ENCODE measurements around the gene SGIP1. TPM values are rescaled to one million over a fixed set of nuclear protein-coding genes. Genes with fewer than 3 reads are reported as not detected.

SGIP1 gene
- total and polyA plus RNA-seq, 2 experiments from 2014 or later = 3.1 to 20.2 TPM

DNA sequence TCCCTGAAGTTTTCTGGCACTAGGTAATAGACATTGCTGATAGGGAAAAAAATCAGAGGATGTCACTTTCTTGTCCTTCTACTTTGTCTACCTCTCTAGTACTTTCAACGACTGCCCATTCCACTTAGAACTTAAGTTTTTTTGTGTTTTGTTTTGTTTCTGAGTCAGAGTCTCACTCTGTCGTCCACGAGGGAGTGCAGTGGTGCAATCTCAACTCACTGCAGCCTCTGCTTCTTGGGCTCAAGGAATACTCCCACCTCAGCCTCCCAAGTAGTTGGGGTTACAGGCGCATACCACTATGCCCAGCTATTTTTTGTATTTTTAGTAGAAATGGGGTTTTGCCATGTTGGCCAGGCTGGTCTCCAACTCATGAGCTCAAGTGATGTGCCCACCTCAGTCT, 79.2 kb downstream of the SGIP1 start:
- H3K27me3 ChIP-seq = no peaks in the 10 kb centered on the region
- DNase-seq (ENCODE audit: low spot score) = no peak
- TF ChIP-seq EZH2phosphoT487 (IDR thresholded peaks at IDR 0.05; ENCODE audit: low read depth, severe bottlenecking, unreplicated experiment) = no peak
- H3K9me2 ChIP-seq (replicated peaks; ENCODE audit: insufficient read depth) = no peaks in the 10 kb centered on the region
- H2AFZ ChIP-seq = no peak overlapping the region
- H4K20me1 ChIP-seq (ENCODE audit: insufficient read depth, poor library complexity, severe bottlenecking) = no peaks in the 10 kb centered on the region
- H3K4me1 ChIP-seq (ENCODE audit: insufficient read depth) = no peaks in the 10 kb centered on the region
- H3K79me2 ChIP-seq = no peaks in the 10 kb centered on the region
- H3K4me2 ChIP-seq = no peak overlapping the region
- no peak overlapping the region for H3K27ac ChIP-seq
- H3K36me3 ChIP-seq (replicated peaks; ENCODE audit: insufficient read depth, low read depth) = no peaks in the 10 kb centered on the region
- WGBS (ENCODE audit: low lambda C conversion rate, missing lambda C conversion rate) = 83% methylated on average over 4 of the region's 4 CpGs
- H3K9me3 ChIP-seq (ENCODE audit: low read depth) = no peaks in the 10 kb centered on the region
- H3K4me3 ChIP-seq = no peak overlapping the region

DNA sequence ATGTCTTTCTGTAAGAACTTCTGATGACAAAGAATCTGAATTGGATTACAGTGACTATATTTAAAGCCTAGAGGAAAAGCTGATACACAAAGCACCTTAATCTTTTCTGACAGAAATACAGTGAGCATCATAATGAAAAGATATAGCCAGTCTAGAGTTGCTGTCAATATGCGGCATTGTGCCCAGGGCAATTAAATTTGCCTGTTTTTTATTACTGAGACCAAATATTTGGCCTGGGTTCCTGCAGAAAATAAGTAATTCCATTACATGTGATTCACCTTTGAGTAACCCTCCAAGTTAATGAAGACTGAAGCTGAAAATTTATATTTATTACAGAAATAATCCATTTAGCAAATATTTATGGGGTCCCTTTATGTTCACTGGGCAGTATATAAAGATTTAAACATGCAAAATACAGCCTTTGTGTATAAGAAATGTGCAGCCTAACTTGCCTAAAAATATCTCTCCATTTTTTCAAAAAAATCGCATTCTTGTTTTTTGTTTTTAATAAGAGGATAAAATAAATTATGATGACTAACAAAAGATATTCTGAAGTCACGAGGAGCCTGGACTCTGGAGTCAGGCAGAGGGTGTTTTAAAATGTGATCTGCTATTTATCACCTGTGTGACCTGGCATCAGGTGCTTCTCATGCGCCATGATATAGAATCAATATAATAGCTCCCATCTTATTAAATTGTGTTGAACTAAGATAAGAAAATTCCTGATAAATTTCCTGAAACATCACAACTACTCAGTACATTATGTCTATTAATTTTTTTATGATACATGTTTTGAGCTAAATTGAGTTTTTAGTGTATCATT, 83.6 kb downstream of the SGIP1 start:
- Histone ChIP-seq H3K9me2 (replicated peaks; ENCODE audit: insufficient read depth) (no peaks in the 10 kb centered on the region), H3K27me3 (no peaks in the 10 kb centered on the region), H3K36me3 (replicated peaks; ENCODE audit: insufficient read depth, low read depth) (no peaks in the 10 kb centered on the region), H3K4me3 (no peak overlapping the region), H4K20me1 (ENCODE audit: insufficient read depth, poor library complexity, severe bottlenecking) (no peaks in the 10 kb centered on the region), H3K79me2 (no peaks in the 10 kb centered on the region), H3K9me3 (ENCODE audit: low read depth) (no peaks in the 10 kb centered on the region), H3K4me2 (no peak overlapping the region), H3K27ac (no peak overlapping the region), H2AFZ (no peak overlapping the region), H3K4me1 (ENCODE audit: insufficient read depth) (no peaks in the 10 kb centered on the region)
- TF ChIP-seq EZH2phosphoT487 (IDR thresholded peaks at IDR 0.05; ENCODE audit: low read depth, severe bottlenecking, unreplicated experiment) (no peak), EZH2 (IDR thresholded peaks at IDR 0.05; ENCODE audit: borderline replicate concordance) (no peak)
- TF ChIP-seq, protein P1, sequence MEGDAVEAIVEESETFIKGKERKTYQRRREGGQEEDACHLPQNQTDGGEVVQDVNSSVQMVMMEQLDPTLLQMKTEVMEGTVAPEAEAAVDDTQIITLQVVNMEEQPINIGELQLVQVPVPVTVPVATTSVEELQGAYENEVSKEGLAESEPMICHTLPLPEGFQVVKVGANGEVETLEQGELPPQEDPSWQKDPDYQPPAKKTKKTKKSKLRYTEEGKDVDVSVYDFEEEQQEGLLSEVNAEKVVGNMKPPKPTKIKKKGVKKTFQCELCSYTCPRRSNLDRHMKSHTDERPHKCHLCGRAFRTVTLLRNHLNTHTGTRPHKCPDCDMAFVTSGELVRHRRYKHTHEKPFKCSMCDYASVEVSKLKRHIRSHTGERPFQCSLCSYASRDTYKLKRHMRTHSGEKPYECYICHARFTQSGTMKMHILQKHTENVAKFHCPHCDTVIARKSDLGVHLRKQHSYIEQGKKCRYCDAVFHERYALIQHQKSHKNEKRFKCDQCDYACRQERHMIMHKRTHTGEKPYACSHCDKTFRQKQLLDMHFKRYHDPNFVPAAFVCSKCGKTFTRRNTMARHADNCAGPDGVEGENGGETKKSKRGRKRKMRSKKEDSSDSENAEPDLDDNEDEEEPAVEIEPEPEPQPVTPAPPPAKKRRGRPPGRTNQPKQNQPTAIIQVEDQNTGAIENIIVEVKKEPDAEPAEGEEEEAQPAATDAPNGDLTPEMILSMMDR (IDR thresholded peaks at IDR 0.05; ENCODE audit: poor library complexity) = no peak
- no peak for DNase-seq (ENCODE audit: low spot score)
- WGBS (ENCODE audit: low lambda C conversion rate, missing lambda C conversion rate) = 86% methylated on average over 4 of the region's 4 CpGs

DNA sequence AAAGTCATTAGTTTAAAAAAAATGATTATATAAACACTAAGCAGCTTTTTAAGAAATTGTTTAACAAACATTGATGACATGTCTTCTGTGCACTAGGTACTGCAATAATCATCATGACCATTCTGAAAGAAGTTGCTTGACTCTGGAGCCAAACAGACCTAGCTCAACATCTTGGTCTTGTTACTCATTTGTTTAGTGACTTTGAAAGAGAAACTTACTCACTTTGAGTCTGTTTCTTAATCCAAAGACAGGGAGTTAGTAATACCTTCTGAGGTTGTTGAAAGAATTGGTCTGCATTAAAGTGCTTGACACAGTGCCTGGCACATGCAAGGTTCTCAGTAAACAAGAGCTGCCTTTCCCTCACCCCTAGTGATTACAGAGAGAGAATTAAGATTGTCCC, 84.4 kb downstream of the SGIP1 start:
- Histone ChIP-seq H3K9me2 (replicated peaks; ENCODE audit: insufficient read depth) (no peaks in the 10 kb centered on the region), H2AFZ (no peak overlapping the region), H3K79me2 (no peaks in the 10 kb centered on the region), H3K36me3 (replicated peaks; ENCODE audit: insufficient read depth, low read depth) (no peaks in the 10 kb centered on the region), H3K4me1 (ENCODE audit: insufficient read depth) (no peaks in the 10 kb centered on the region), H3K9me3 (ENCODE audit: low read depth) (no peaks in the 10 kb centered on the region), H3K27ac (no peak overlapping the region), H4K20me1 (ENCODE audit: insufficient read depth, poor library complexity, severe bottlenecking) (no peaks in the 10 kb centered on the region), H3K4me3 (no peak overlapping the region), H3K4me2 (no peak overlapping the region), H3K27me3 (no peaks in the 10 kb centered on the region)
- DNase-seq (ENCODE audit: low spot score) = no peak
- TF ChIP-seq EZH2 (IDR thresholded peaks at IDR 0.05; ENCODE audit: borderline replicate concordance) (no peak), EZH2phosphoT487 (IDR thresholded peaks at IDR 0.05; ENCODE audit: low read depth, severe bottlenecking, unreplicated experiment) (no peak)
- TF ChIP-seq, protein P1 (IDR thresholded peaks at IDR 0.05; ENCODE audit: poor library complexity) = no peak

DNA sequence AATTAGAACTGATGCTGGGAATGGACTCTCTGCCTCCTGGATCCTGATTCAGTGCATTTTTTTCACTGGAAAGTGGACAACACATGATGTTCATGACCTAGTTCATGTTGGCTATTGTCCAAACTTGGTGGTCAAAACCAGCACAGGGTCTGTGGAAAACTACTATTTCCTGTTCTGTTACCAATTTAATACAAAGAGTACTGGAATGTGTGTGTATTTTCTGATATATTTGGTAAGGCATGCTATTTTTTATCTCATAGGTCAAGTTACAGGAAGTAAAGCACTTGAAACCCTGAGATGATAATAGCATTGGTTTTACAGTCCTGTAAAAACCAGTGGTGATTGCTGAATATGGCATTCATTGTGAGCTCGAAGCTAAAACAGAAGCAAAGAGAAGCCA, 89.9 kb downstream of the SGIP1 start:
- Histone ChIP-seq H3K9me2 (replicated peaks; ENCODE audit: insufficient read depth) (no peaks in the 10 kb centered on the region), H4K20me1 (ENCODE audit: insufficient read depth, poor library complexity, severe bottlenecking) (no peaks in the 10 kb centered on the region), H3K79me2 (no peaks in the 10 kb centered on the region), H3K27ac (no peak overlapping the region), H3K4me1 (ENCODE audit: insufficient read depth) (no peaks in the 10 kb centered on the region), H3K4me3 (no peak overlapping the region), H3K4me2 (no peak overlapping the region), H3K27me3 (no peaks in the 10 kb centered on the region), H3K9me3 (ENCODE audit: low read depth) (no peaks in the 10 kb centered on the region), H2AFZ (no peak overlapping the region), H3K36me3 (replicated peaks; ENCODE audit: insufficient read depth, low read depth) (no peaks in the 10 kb centered on the region)
- DNase-seq (ENCODE audit: low spot score) = no peak
- TF ChIP-seq, protein P1 (IDR thresholded peaks at IDR 0.05; ENCODE audit: poor library complexity) = no peak
- TF ChIP-seq EZH2phosphoT487 (IDR thresholded peaks at IDR 0.05; ENCODE audit: low read depth, severe bottlenecking, unreplicated experiment) (no peak), EZH2 (IDR thresholded peaks at IDR 0.05; ENCODE audit: borderline replicate concordance) (no peak)
- 56% methylated on average over 1 of the region's 1 CpG for WGBS (ENCODE audit: low lambda C conversion rate, missing lambda C conversion rate)

Measured in hepatocyte (in vitro differentiated cells).